Lower lobe of right lung (tissue), 2 donors: Measurements from ENCODE around the gene DENND2D. TPM values are rescaled to one million over a fixed set of nuclear protein-coding genes. Genes with fewer than 3 reads are reported as not detected.

Source experiments
- ATAC-seq, 2 donors: fragments of 200-7000 bp; cut with Tn5 transposase; one replicate each; pipeline ENCODE4 v1.9.1; 2020 to 2022; ENCODE audit warnings: mild to moderate bottlenecking in 2 of 2, moderate library complexity in 2 of 2
- DNase-seq: peaks from one replicate; pipeline ENCODE4 v3.0.0-alpha.2; 2020
- H3K27ac ChIP-seq: fragments of 200-600 bp; one replicate; pipeline ENCODE4 v1.8.0; 2022
- H3K27me3 ChIP-seq: fragments of 200-600 bp; one replicate; pipeline ENCODE4 v1.8.0; 2022; ENCODE audit warnings: low read depth
- H3K36me3 ChIP-seq: fragments of 200-600 bp; one replicate; pipeline ENCODE4 v1.8.0; 2022; ENCODE audit warnings: mild to moderate bottlenecking
- H3K4me1 ChIP-seq: fragments of 200-600 bp; one replicate; pipeline ENCODE4 v1.8.0; 2022
- H3K4me3 ChIP-seq: fragments of 200-600 bp; one replicate; pipeline ENCODE4 v1.8.0; 2022; ENCODE audit warnings: mild to moderate bottlenecking
- H3K9me3 ChIP-seq: fragments of 200-600 bp; one replicate; pipeline ENCODE4 v1.8.0; 2022
- CTCF ChIP-seq: fragments of 200-600 bp; IDR thresholded peaks from one replicate; pipeline ENCODE4 v1.8.0; 2022; ENCODE audit warnings: antibody characterized with exemption, mild to moderate bottlenecking
- intact Hi-C: fragments of 100-400 bp; cut with DNase I; formaldehyde crosslinking; loops from one replicate; pipeline ENCODE4 v1.11.0; 2022
- total RNA-seq: library from RNA; stranded (reverse); fragmentation: NEBNext Ultra II Directional; extraction: Animal tissue kit (Norgen Biotek cat#: 25700); gene quantifications from one replicate; pipeline ENCODE4 v1.2.1, GENCODE V29; 2021
- donor health status: DM: no; HTN: yes; CAD: no; lungs with severe emphysema.

The DENND2D gene
- total RNA-seq, 1 donor from 2014 or later = 113 TPM

DNA sequence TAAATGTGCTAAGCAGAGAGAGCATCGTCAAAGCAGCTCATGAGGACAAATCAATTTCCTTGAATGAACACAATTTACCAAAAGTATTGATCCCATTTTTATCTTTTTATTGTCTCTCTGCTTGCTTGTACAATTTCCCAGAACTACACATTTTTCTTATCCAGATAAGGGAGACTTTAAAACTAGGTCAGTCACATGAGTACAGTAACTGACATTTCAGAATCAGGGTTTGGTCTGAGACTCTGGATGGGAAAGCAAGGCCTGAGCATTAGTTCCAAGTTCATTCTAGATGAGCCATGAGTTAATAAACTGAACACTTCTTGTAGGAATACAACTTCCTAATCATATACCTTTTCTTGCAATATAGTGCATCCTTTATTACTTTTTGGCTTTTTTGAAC lies 11.5 kb upstream of the DENND2D start:
- no peak for TF ChIP-seq CTCF
- Histone ChIP-seq H3K9me3 (no peaks in the 10 kb centered on the region), H3K36me3 (no peaks in the 10 kb centered on the region), H3K4me1 (peaks cover 25% of the 10 kb centered on the region), H3K27ac (no peak overlapping the region), H3K4me3 (no peak overlapping the region), H3K27me3 (no peaks in the 10 kb centered on the region)
- no peak for ATAC-seq
- DNase-seq = no peak
- intact Hi-C loops = no loop called here

- peaks cover 20% of the 10 kb centered on the region for H3K4me1 ChIP-seq
- intact Hi-C loops = no loop called here
Measured at GRCh38 chr1:111209622-111210021, 9.2 kb upstream of the DENND2D start.

GRCh38 chr1:111208921-111209320 lies 8.5 kb upstream of the DENND2D start:
- no peak for TF ChIP-seq CTCF
- intact Hi-C loops = no loop called here
- Histone ChIP-seq H3K36me3 (no peaks in the 10 kb centered on the region), H3K9me3 (no peaks in the 10 kb centered on the region), H3K4me3 (no peak overlapping the region), H3K27ac (no peak overlapping the region), H3K27me3 (no peaks in the 10 kb centered on the region), H3K4me1 (peaks cover 24% of the 10 kb centered on the region)
- no peak for DNase-seq
- no peak for ATAC-seq

More at GRCh38 chr1:111209622-111210021, 9.2 kb upstream of the DENND2D start:
- TF ChIP-seq CTCF = no peak
- ATAC-seq (no peak), DNase-seq (no peak)
- no peaks in the 10 kb centered on the region for H3K27me3 ChIP-seq
- no peaks in the 10 kb centered on the region for H3K9me3 ChIP-seq
- no peaks in the 10 kb centered on the region for H3K36me3 ChIP-seq
- no peak overlapping the region for H3K27ac ChIP-seq
- no peak overlapping the region for H3K4me3 ChIP-seq

DNA sequence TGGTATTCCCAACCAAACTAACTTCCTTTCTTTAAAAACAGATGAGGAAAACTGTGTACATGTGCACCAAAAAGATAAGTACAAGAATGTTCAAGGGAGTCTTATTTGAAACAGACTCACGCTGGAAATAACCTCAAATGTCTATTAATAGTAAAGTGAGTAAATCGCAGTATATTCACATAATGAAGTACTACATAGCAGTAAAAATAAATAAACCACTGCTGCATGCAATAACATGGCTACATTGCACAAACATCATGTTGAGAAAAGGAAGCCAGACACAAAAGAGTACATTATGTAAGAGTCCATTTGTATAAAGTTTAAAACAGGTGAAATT lies 5.2 kb upstream of the DENND2D start:
- intact Hi-C loops = no loop called here
- no peaks in the 10 kb centered on the region for H3K27me3 ChIP-seq
- peaks cover 49% of the 10 kb centered on the region for H3K4me1 ChIP-seq
- H3K36me3 ChIP-seq = no peaks in the 10 kb centered on the region
- DNase-seq (no peak), ATAC-seq (no peak)
- no peak for TF ChIP-seq CTCF
- H3K4me3 ChIP-seq = no peak overlapping the region
- H3K9me3 ChIP-seq = no peaks in the 10 kb centered on the region
- peak overlapping the region; percentile 94 for H3K27ac ChIP-seq

GRCh38 chr1:111204983-111205713 lies 4.7 kb upstream of the DENND2D start:
- no peak for TF ChIP-seq CTCF
- Histone ChIP-seq H3K4me3 (peak overlapping the region; percentile 78), H3K4me1 (peaks cover 54% of the 10 kb centered on the region), H3K27ac (peak overlapping the region; percentile 94), H3K36me3 (no peaks in the 10 kb centered on the region), H3K27me3 (no peaks in the 10 kb centered on the region), H3K9me3 (no peaks in the 10 kb centered on the region)
- intact Hi-C loops = no loop called here
- no peak for DNase-seq
- ATAC-seq = no peak
